Placental pericyte (primary cell): ENCODE data around the gene TSPAN9. TPM values are rescaled to one million over a fixed set of nuclear protein-coding genes. Genes with fewer than 3 reads are reported as not detected.

Source experiments
- small RNA-seq: library from RNA; depleted of rRNA; stranded (forward); fragments of <200 nt; gene quantifications from one replicate; pipeline ENCODE3, GENCODE V24; 2012; ENCODE audit warnings: low replicate concordance
- total RNA-seq: library from RNA; depleted of rRNA; stranded (reverse); fragments of >200 nt; gene quantifications from 2 replicates; pipeline ENCODE4 v1.2.3, GENCODE V29; 2012

Gene TSPAN9
- total RNA-seq = 23.0 and 84.6 TPM in 2 replicates

GRCh38 chr12:3076730-3077571 lies at the start of gene TSPAN9:
TSPAN9 (plus strand) TSS chr12:3077379; CDS start chr12:3201194, 123,815 bp downstream.

Small RNA genes lying within 50 kb of the gene (small RNA-seq; reads per million reads assigned to genes)
- gene AC005912.1 = 1.1 reads per million, percentile 50 among the genes with 10 or more reads in this experiment
- not detected for gene RF00017

Other genes with a start within 250 kb of the TSPAN9 start
- not detected in 2 replicates for gene NRIP2, start 242.3 kb upstream of the TSPAN9 start, total RNA-seq
- gene TEX52, start 220.3 kb upstream of the TSPAN9 start, total RNA-seq = not detected in 2 replicates
- gene FOXM1, start 200.2 kb upstream of the TSPAN9 start, total RNA-seq = 2.6 and 41.4 TPM in 2 replicates
- gene RHNO1, start 200.2 kb upstream of the TSPAN9 start, total RNA-seq = 18.4 and 35.8 TPM in 2 replicates
- gene TULP3, start 186.5 kb upstream of the TSPAN9 start, total RNA-seq = 46.8 and 72.7 TPM in 2 replicates
- 17.9 and 19.9 TPM in 2 replicates for gene TEAD4, start 118.0 kb upstream of the TSPAN9 start, total RNA-seq